Neural progenitor cell (in vitro differentiated cells): ENCODE measurements around the gene HCAR1. TPM values are rescaled to one million over a fixed set of nuclear protein-coding genes. Genes with fewer than 3 reads are reported as not detected.
A peak's percentile ranks its signal among the peaks of the same experiment; 100 is the strongest.
"Not testable (repeated sequence)": the region's sequence is repeated elsewhere in the genome, so short reads cannot be mapped to it uniquely, and the experiment has no call there.

Source experiments
- DNase-seq: peaks from one replicate; pipeline ENCODE4 v3.0.0-alpha.2; 2016; ENCODE audit warnings: low spot score
- H2AFZ ChIP-seq: fragments of 200-600 bp; sonication (generic); replicated peaks from 2 replicates; pipeline ENCODE4 v1.6.1; 2016; ENCODE audit warnings: antibody characterized with exemption
- H3F3A ChIP-seq: fragments of 200-600 bp; sonication (generic); 2 replicates; pipeline ENCODE4 v1.6.1; 2016; ENCODE audit warnings: antibody characterized with exemption, low read depth
- H3K27ac ChIP-seq: fragments of 200-600 bp; sonication (generic); 2 replicates; pipeline ENCODE4 v1.5.1; 2016; ENCODE audit warnings: mild to moderate bottlenecking
- H3K27me3 ChIP-seq: fragments of 200-600 bp; sonication (generic); 2 replicates; pipeline ENCODE4 v1.6.1; 2016; ENCODE audit warnings: mild to moderate bottlenecking, moderate library complexity
- H3K36me3 ChIP-seq: fragments of 200-600 bp; sonication (generic); 2 replicates; pipeline ENCODE4 v1.5.1; 2016
- H3K4me1 ChIP-seq: fragments of 200-600 bp; sonication (generic); 2 replicates; pipeline ENCODE4 v1.6.1; 2016; ENCODE audit warnings: mixed run types
- H3K4me2 ChIP-seq: fragments of 200-600 bp; sonication (generic); 2 replicates; pipeline ENCODE4 v1.6.1; 2016
- H3K4me3 ChIP-seq: fragments of 200-600 bp; sonication (generic); 2 replicates; pipeline ENCODE4 v1.5.1; 2016
- H3K79me2 ChIP-seq: fragments of 200-600 bp; sonication (generic); 2 replicates; pipeline ENCODE4 v1.6.1; 2016; ENCODE audit warnings: low read depth
- H3K9ac ChIP-seq: fragments of 200-600 bp; sonication (generic); 2 replicates; pipeline ENCODE4 v1.6.1; 2016
- H3K9me3 ChIP-seq: fragments of 200-600 bp; sonication (generic); 2 replicates; pipeline ENCODE4 v1.5.1; 2016; ENCODE audit warnings: low read depth
- H4K20me1 ChIP-seq: fragments of 200-600 bp; sonication (generic); 2 replicates; pipeline ENCODE4 v1.6.1; 2016; ENCODE audit warnings: low read depth
- H3K27ac Mint-ChIP-seq: 3 replicates; pipeline ENCODE4 v1.8.0; 2021; ENCODE audit warnings: mixed read lengths
- H3K27me3 Mint-ChIP-seq: 2 replicates; pipeline ENCODE4 v1.8.0; 2022; ENCODE audit warnings: low read depth, mild to moderate bottlenecking, inconsistent platforms, moderate library complexity, mixed read lengths; ENCODE audit not compliant: insufficient read depth
- H3K36me3 Mint-ChIP-seq: 3 replicates; pipeline ENCODE4 v1.8.0; 2021; ENCODE audit warnings: mixed read lengths
- H3K4me1 Mint-ChIP-seq: 3 replicates; pipeline ENCODE4 v1.8.0; 2021; ENCODE audit warnings: mixed read lengths
- H3K4me3 Mint-ChIP-seq: 3 replicates; pipeline ENCODE4 v1.8.0; 2021; ENCODE audit warnings: mild to moderate bottlenecking, moderate library complexity, mixed read lengths
- H3K9me3 Mint-ChIP-seq: 3 replicates; pipeline ENCODE4 v1.8.0; 2020; ENCODE audit warnings: mixed read lengths
- CTCF ChIP-seq: fragments of 200-600 bp; sonication (generic); IDR thresholded peaks from 2 replicates; pipeline ENCODE4 v1.5.1; 2017; ENCODE audit warnings: antibody characterized with exemption, mild to moderate bottlenecking
- EZH2 ChIP-seq: fragments of 200-600 bp; sonication (generic); IDR thresholded peaks from 2 replicates; pipeline ENCODE4 v1.6.1; 2017; ENCODE audit warnings: antibody characterized with exemption, mild to moderate bottlenecking, moderate library complexity
- EZH2phosphoT487 ChIP-seq: fragments of 200-600 bp; sonication (generic); IDR thresholded peaks from 2 replicates; pipeline ENCODE4 v1.6.1; 2017; ENCODE audit warnings: antibody characterized with exemption
- total RNA-seq: library from RNA; depleted of rRNA; stranded (reverse); fragments of >200 nt; gene quantifications from 2 replicates; pipeline ENCODE4 v1.2.3, GENCODE V29; 2015; ENCODE audit warnings: low replicate concordance

Gene HCAR1
- total RNA-seq, 1 donor from 2014 or later: not detected

DNA sequence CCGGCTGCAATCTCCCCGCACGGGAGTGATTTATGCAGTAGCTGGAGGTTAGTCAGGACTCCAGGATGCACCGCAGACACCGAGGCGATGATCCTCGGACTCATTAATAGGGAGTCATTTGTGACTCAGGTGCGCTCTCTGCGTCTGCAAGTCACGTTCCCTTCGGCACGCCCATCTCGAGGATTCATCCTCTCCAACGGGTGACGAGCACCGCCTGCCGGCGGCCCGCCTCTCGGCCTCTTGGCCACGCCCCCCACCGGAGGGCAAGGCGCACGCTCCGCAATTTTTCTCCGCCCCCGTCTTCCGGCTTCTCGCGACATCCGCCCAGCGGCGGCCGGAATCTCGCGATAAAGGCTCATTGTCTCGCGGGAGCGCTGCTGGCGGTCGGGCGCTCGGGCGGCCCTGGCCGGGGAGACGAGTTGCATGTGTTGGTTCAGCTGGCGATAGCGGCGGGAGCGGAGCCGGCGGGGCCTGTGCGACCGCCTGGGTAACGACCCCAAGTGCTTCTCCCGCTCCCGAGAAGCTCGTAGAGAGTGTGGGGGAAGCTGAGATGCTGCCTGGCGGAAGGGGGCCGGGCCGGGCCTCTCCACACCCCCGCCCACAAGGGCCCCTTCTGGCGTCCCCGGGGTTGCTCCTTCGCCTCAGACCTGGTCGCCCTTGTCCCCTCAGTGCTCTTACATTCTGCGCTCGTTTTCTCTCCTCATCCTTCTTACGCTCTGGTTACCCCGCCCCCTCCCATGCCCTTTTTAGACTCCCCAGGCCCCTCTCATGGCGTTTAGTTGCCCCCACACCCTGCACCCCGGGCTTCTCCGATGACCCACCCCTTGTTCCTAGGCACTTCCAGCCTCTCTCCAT, 22.0 kb upstream of the HCAR1 start, which contains the start of gene DENR:
Gene DENR (plus strand): TSS at position 361 of the 855 bp plus-strand sequence. CDS start 878 bp downstream, outside the sequence.
- peak; percentile 99 for DNase-seq
- Histone ChIP-seq H3F3A (peaks cover 29% of the 10 kb centered on the region), H3K27me3 (no peaks in the 10 kb centered on the region), H3K9ac (peak within 1 kb of the TSS; percentile 98), H4K20me1 (peaks cover 5% of the 10 kb centered on the region), H2AFZ (peak within 1 kb of the TSS; percentile 53), H3K4me3 (peak within 1 kb of the TSS; percentile 86), H3K4me2 (peak within 1 kb of the TSS; percentile 88), H3K36me3 (peaks cover 20% of the 10 kb centered on the region), H3K4me1 (peaks cover 27% of the 10 kb centered on the region), H3K9me3 (no peaks in the 10 kb centered on the region), H3K27ac (peak within 1 kb of the TSS; percentile 42), H3K79me2 (peaks cover 48% of the 10 kb centered on the region)
- H3K4me1 Mint-ChIP-seq: peaks cover 33% of the 10 kb centered on the region
- peak within 1 kb of the TSS; percentile 92 for H3K4me3 Mint-ChIP-seq
- H3K27ac Mint-ChIP-seq: peak within 1 kb of the TSS; percentile 91
- no peaks in the 10 kb centered on the region for H3K9me3 Mint-ChIP-seq
- peaks cover 28% of the 10 kb centered on the region for H3K36me3 Mint-ChIP-seq
- TF ChIP-seq EZH2phosphoT487: no peak
- TF ChIP-seq EZH2: no peak
- TF ChIP-seq CTCF: peak; percentile 80
- H3K27me3 Mint-ChIP-seq: no peaks in the 10 kb centered on the region

- not testable (repeated sequence) for H3K9me3 Mint-ChIP-seq, H4K20me1 ChIP-seq, H3K27me3 ChIP-seq, H3K9me3 ChIP-seq, H3K9ac ChIP-seq, H3K27me3 Mint-ChIP-seq, H3K27ac ChIP-seq, DNase-seq
- Mint-ChIP-seq H3K27ac (peak overlapping the region; percentile 91), H3K36me3 (peaks cover 15% of the 10 kb centered on the region), H3K4me3 (peak overlapping the region; percentile 92), H3K4me1 (peaks cover 33% of the 10 kb centered on the region)
- H3K79me2 ChIP-seq: peaks cover 31% of the 10 kb centered on the region
- peaks cover 13% of the 10 kb centered on the region for H3K36me3 ChIP-seq
- peak overlapping the region; percentile 88 for H3K4me2 ChIP-seq
- peaks cover 27% of the 10 kb centered on the region for H3K4me1 ChIP-seq
- peak overlapping the region; percentile 39 for H2AFZ ChIP-seq
- H3K4me3 ChIP-seq: peak overlapping the region; percentile 86
- peaks cover 29% of the 10 kb centered on the region for H3F3A ChIP-seq
Observed at GRCh38 chr12:122750781-122751515, 20.3 kb upstream of the HCAR1 start.

- Histone ChIP-seq H3K27me3 (no peaks in the 10 kb centered on the region), H3K4me1 (peaks cover 27% of the 10 kb centered on the region), H3K79me2 (peaks cover 20% of the 10 kb centered on the region), H3F3A (peaks cover 29% of the 10 kb centered on the region), H3K9ac (no peak overlapping the region), H3K27ac (no peak overlapping the region), H3K9me3 (no peaks in the 10 kb centered on the region), H3K4me3 (no peak overlapping the region), H3K36me3 (peaks cover 6% of the 10 kb centered on the region), H3K4me2 (no peak overlapping the region), H2AFZ (peak overlapping the region; percentile 31), H4K20me1 (no peaks in the 10 kb centered on the region)
- Mint-ChIP-seq H3K27ac (peak overlapping the region; percentile 20), H3K27me3 (no peaks in the 10 kb centered on the region), H3K4me1 (peaks cover 33% of the 10 kb centered on the region), H3K4me3 (no peak overlapping the region), H3K9me3 (no peaks in the 10 kb centered on the region), H3K36me3 (peaks cover 8% of the 10 kb centered on the region)
- TF ChIP-seq CTCF: no peak
- TF ChIP-seq EZH2phosphoT487: no peak
- peak; percentile 35 for DNase-seq
Observed at GRCh38 chr12:122749569-122750332, 19.1 kb upstream of the HCAR1 start.
